GM12878 (cell line): Measurements from ENCODE around the gene ISCU. TPM values are rescaled to one million over a fixed set of nuclear protein-coding genes. Genes with fewer than 3 reads are reported as not detected.

Source experiments
- ATAC-seq: fragments of 200-7000 bp; cut with Tn5 transposase; 3 replicates; pipeline ENCODE4 v1.9.1; 2020; ENCODE audit warnings: mild to moderate bottlenecking, moderate library complexity
- BruUV-seq: library from RNA; stranded (reverse); fragments of 400-500 nt; replicated peaks from 2 replicates; lab custom pipeline; 2021; lab: Mats Ljungman, UMichigan
- CTCF ChIA-PET: fragments of 300-600 bp; sonication (Branson Sonifier 250); formaldehyde crosslinking; extraction: SDS; loops from one replicate; lab custom pipeline; 2021; ENCODE audit warnings: inconsistent platforms; lab: Yijun Ruan, JAX
- POLR2A ChIA-PET: fragments of 350-600 bp; formaldehyde crosslinking; extraction: SDS; loops from one replicate; lab custom pipeline; 2021; ENCODE audit warnings: inconsistent platforms; lab: Charles Lee
- RAD21 ChIA-PET: fragments of 300-600 bp; sonication (Branson Sonifier 250); formaldehyde crosslinking; loops from one replicate; lab custom pipeline; 2023; ENCODE audit warnings: antibody characterized with exemption; ENCODE audit not compliant: unreplicated experiment; lab: Charles Lee
- SMC1A ChIA-PET: fragments of 300-600 bp; sonication (Branson Sonifier 250); formaldehyde crosslinking; loops from one replicate; lab custom pipeline; 2023; ENCODE audit not compliant: unreplicated experiment, uncharacterized antibody; lab: Charles Lee
- DNase-seq: peaks from one replicate; pipeline ENCODE4 v3.0.0-alpha.2; 2011; ENCODE audit warnings: low read depth, low spot score
- FAIRE-seq: peaks from 3 replicates; lab custom pipeline; 2011; peaks lifted over from hg19 to GRCh38; lab: Jason Lieb, UNC
- H2AFZ ChIP-seq: 2 replicates; pipeline ENCODE4 v1.6.0; 2011; ENCODE audit warnings: low read depth, low read length, control low read depth; ENCODE audit not compliant: control insufficient read depth
- H3K27ac ChIP-seq: 2 replicates; pipeline ENCODE4 v1.5.1; 2011; ENCODE audit warnings: control low read depth; ENCODE audit not compliant: control insufficient read depth, insufficient read depth
- H3K27me3 ChIP-seq, 2 experiments: replicated peaks in 1 of 2; 2 replicates each; pipeline versions ENCODE4 v1.6.0 to v1.6.1; 2011; ENCODE audit warnings: low read length in 1 of 2; ENCODE audit not compliant: control insufficient read depth in 2 of 2, insufficient read depth in 2 of 2
- H3K36me3 ChIP-seq, 2 experiments: 2 replicates each; pipeline ENCODE4 v1.5.1; 2011; ENCODE audit warnings: low read length in 1 of 2; ENCODE audit not compliant: control insufficient read depth in 2 of 2, insufficient read depth in 2 of 2
- H3K4me1 ChIP-seq: 2 replicates; pipeline ENCODE4 v1.6.1; 2011; ENCODE audit warnings: mild to moderate bottlenecking, low read length, moderate library complexity, mixed read lengths; ENCODE audit not compliant: control insufficient read depth, insufficient read depth
- H3K4me2 ChIP-seq: 2 replicates; pipeline ENCODE4 v1.6.0; 2011; ENCODE audit warnings: control low read depth; ENCODE audit not compliant: control insufficient read depth, insufficient read depth
- H3K4me3 ChIP-seq: fragments of 200-600 bp; sonication (generic); 2 replicates; pipeline ENCODE4 v1.5.1; 2016
- H3K79me2 ChIP-seq: 2 replicates; pipeline ENCODE4 v1.6.0; 2011; ENCODE audit warnings: low read length; ENCODE audit not compliant: control insufficient read depth, insufficient read depth
- H3K9ac ChIP-seq: 2 replicates; pipeline ENCODE4 v1.8.0; 2011; ENCODE audit warnings: low read length, control low read depth, mixed read lengths; ENCODE audit not compliant: control insufficient read depth, insufficient read depth
- H3K9me3 ChIP-seq: replicated peaks from 3 replicates; pipeline ENCODE4 v1.5.1; 2011; ENCODE audit warnings: mild to moderate bottlenecking, low read length; ENCODE audit not compliant: control insufficient read depth, insufficient read depth
- H4K20me1 ChIP-seq: 2 replicates; pipeline ENCODE4 v1.6.0; 2011; ENCODE audit not compliant: control insufficient read depth, insufficient read depth
- CEBPZ ChIP-seq: fragments of 150-350 bp; IDR thresholded peaks from 2 replicates; pipeline ENCODE4 v1.6.1; 2016; ENCODE audit warnings: low read depth, low read length
- CTCF ChIP-seq, 3 experiments: IDR thresholded peaks in 2 of 3; conservative IDR thresholded peaks in 1 of 3; 2 replicates each; pipeline ENCODE4 v1.5.1; 2011; ENCODE audit warnings: low read depth in 3 of 3, low read length in 3 of 3, mild to moderate bottlenecking in 3 of 3, control low read depth in 2 of 3, moderate library complexity in 2 of 3, inconsistent platforms in 1 of 3, mixed read lengths in 1 of 3; ENCODE audit not compliant: control insufficient read depth in 2 of 3, insufficient read depth in 1 of 3; ENCODE audit errors: extremely low read depth in 1 of 3
- PAX5 ChIP-seq: IDR thresholded peaks from 2 replicates; pipeline ENCODE4 v1.6.1; 2011; ENCODE audit warnings: low read depth, low read length, borderline replicate concordance
- RAD51 ChIP-seq: fragments of 450-650 bp; IDR thresholded peaks from 2 replicates; pipeline ENCODE4 v1.6.1; 2016; ENCODE audit warnings: moderate library complexity, mild to moderate bottlenecking, inconsistent platforms
- STAT3 ChIP-seq: IDR thresholded peaks from 2 replicates; pipeline ENCODE4 v1.6.1; 2011; ENCODE audit warnings: low read depth, low read length, improper control_type of control experiment
- SUPT20H ChIP-seq: IDR thresholded peaks from 2 replicates; pipeline ENCODE4 v1.6.1; 2011; ENCODE audit warnings: low read depth, mild to moderate bottlenecking, low read length, moderate library complexity, borderline replicate concordance; ENCODE audit not compliant: control insufficient read depth
- WRNIP1 ChIP-seq: IDR thresholded peaks from 2 replicates; pipeline ENCODE4 v1.6.1; 2011; ENCODE audit warnings: low read depth, low read length, improper control_type of control experiment, borderline replicate concordance
- YBX1 ChIP-seq: fragments of 450-650 bp; IDR thresholded peaks from 2 replicates; pipeline ENCODE4 v1.6.1; 2016; ENCODE audit warnings: antibody characterized with exemption
- WGBS: methylation state at CpG from one replicate; pipeline ENCODE4 v1.1.6; 2016; ENCODE audit warnings: low lambda C conversion rate; ENCODE audit not compliant: insufficient replicate concordance, insufficient coverage; ENCODE audit errors: missing lambda C conversion rate; 5-methylcytosine and 5-hydroxymethylcytosine counted together
- in situ Hi-C: fragments of 300-500 bp; cut with MboI; formaldehyde crosslinking; loops from 9 replicates; pipeline ENCODE4 v1.14.3; 2018; ENCODE audit warnings: mixed read lengths
- intact Hi-C: fragments of 100-400 bp; cut with micrococcal nuclease; formaldehyde crosslinking; loops from one replicate; pipeline ENCODE4 v1.14.2; 2022; ENCODE audit not compliant: unreplicated experiment
- polyA plus RNA-seq, 11 experiments: library from polyadenylated mRNA; depleted of rRNA in 4 of 11; unstranded in 6 of 11; stranded (reverse) in 5 of 11; fragments of >200 nt; fragmentation: Nextera tagmentation in 4 of 11; fragmentation: Illumina TruSeq in 1 of 11; extraction: Ambion mirVana in 4 of 11; extraction: Trizol in 1 of 11; gene quantifications; 1 replicate in 1 of 11; 2 replicates in 10 of 11; pipeline versions ENCODE4 v1.2.1 to v1.2.3, GENCODE V29; 2011 to 2016; ENCODE audit warnings: inconsistent platforms in 2 of 11, missing spikeins in 2 of 11, low read depth in 1 of 11
- total RNA-seq, 4 experiments: library from RNA; depleted of rRNA in 3 of 4; stranded (reverse); fragments of >200 nt in 3 of 4; fragmentation: Illumina TruSeq in 1 of 4; extraction: Trizol in 1 of 4; gene quantifications; 2 replicates each; pipeline versions ENCODE4 v1.2.1 to v1.2.3, GENCODE V29; 2013 to 2021

ISCU gene
- total and polyA plus RNA-seq, 10 of the 15 experiments (the other 5 are each of a cell fraction or from before 2014, with no cell fraction given) = 32.8 to 260 (median 127) TPM

GRCh38 chr12:108531929-108532848 lies 30.2 kb upstream of the ISCU start:
- intact Hi-C loops = no loop called here
- H3K9me3 ChIP-seq = no peaks in the 10 kb centered on the region
- H3K27ac ChIP-seq = no peak overlapping the region
- in situ Hi-C loops = no loop called here
- no peaks in the 10 kb centered on the region; the same call in 1 of the 2 replicates for H4K20me1 ChIP-seq
- ATAC-seq = no peak
- H3K4me3 ChIP-seq = no peak overlapping the region
- peaks cover 29 to 45% of the 10 kb centered on the region in 2 experiments for H3K36me3 ChIP-seq
- no peak overlapping the region for H2AFZ ChIP-seq
- CTCF ChIA-PET = interaction anchor here (0.7 to 1.4 kb wide), 5 partner anchors 9 to 235 kb away, joined by 3 to 7 read pairs (median 4); no protein-coding TSS in a partner anchor
- TF ChIP-seq RAD51 (no peak), SUPT20H (no peak), CTCF (IDR thresholded peaks at IDR 0.05 in 2 of 3, conservative IDR thresholded peaks at IDR 0.05 in 1 of 3; ENCODE audit: control insufficient read depth in 2 of 3, extremely low read depth in 1 of 3, insufficient read depth in 1 of 3, low read depth in 3 of 3, low read length in 3 of 3) (no peak), CEBPZ (no peak), WRNIP1 (no peak), STAT3 (no peak), PAX5 (no peak), YBX1 (no peak)
- TF ChIP-seq, all 136 proteins: peak for 0
- Histone ChIP-seq H3K27me3 (no peaks in the 10 kb centered on the region), H3K4me2 (no peak overlapping the region), H3K79me2 (peaks cover 1% of the 10 kb centered on the region; the same call in 1 of the 2 replicates), H3K9ac (no peak overlapping the region), H3K4me1 (peaks cover 3% of the 10 kb centered on the region)
- SMC1A ChIA-PET = interaction anchor here (0.7 to 1.8 kb wide), 5 partner anchors 8 to 1759 kb away, joined by 3 to 6 read pairs (median 5); partner anchors contain the start of gene SART3
- BruUV-seq = no TSS peak
- RAD21 ChIA-PET = interaction anchor here (1.4 kb wide), 1 partner anchor 86 kb away, joined by 6 read pairs; no protein-coding TSS in a partner anchor
- WGBS = 89% methylated on average over 15 of the region's 15 CpGs
- POLR2A ChIA-PET = interaction anchor here (0.6 to 0.9 kb wide), 2 partner anchors 13 to 25 kb away, joined by 3 read pairs; no protein-coding TSS in a partner anchor
- DNase-seq (no peak), FAIRE-seq (no peak)
